Neural cell (in vitro differentiated cells): ENCODE measurements around the gene CNOT11. TPM values are rescaled to one million over a fixed set of nuclear protein-coding genes. Genes with fewer than 3 reads are reported as not detected.

Experiments
- H2AFZ ChIP-seq: fragments of 200-600, 300-800 bp; sonication (generic), shearing (Covaris generic); 2 replicates; pipeline ENCODE4 v1.6.0; 2014; ENCODE audit warnings: low read depth, mild to moderate bottlenecking, antibody characterized with exemption, low read length, moderate library complexity
- H3F3A ChIP-seq: fragments of 200-600 bp; shearing (Covaris generic); 2 replicates; pipeline ENCODE4 v1.6.1; 2016; ENCODE audit warnings: mild to moderate bottlenecking, moderate library complexity, mixed read lengths, antibody characterized with exemption, low read length; ENCODE audit not compliant: insufficient read depth, poor library complexity, severe bottlenecking
- H3K27ac ChIP-seq: fragments of 200-600, 300-800 bp; sonication (generic), shearing (Covaris generic); 2 replicates; pipeline ENCODE4 v1.5.1; 2014; ENCODE audit warnings: mild to moderate bottlenecking, low read length, moderate library complexity
- H3K27me3 ChIP-seq: fragments of 300-800, 200-600 bp; sonication (generic), shearing (Covaris generic); 2 replicates; pipeline ENCODE4 v1.6.0; 2014; ENCODE audit warnings: mild to moderate bottlenecking, low read depth, low read length, moderate library complexity; ENCODE audit not compliant: insufficient read depth
- H3K36me3 ChIP-seq: fragments of 300-800, 200-600 bp; sonication (generic), shearing (Covaris generic); 2 replicates; pipeline ENCODE4 v1.5.1; 2014; ENCODE audit warnings: mild to moderate bottlenecking, antibody characterized with exemption, low read length, moderate library complexity; ENCODE audit not compliant: insufficient read depth
- H3K4me2 ChIP-seq: fragments of 300-800, 200-600 bp; sonication (generic), shearing (Covaris generic); 2 replicates; pipeline ENCODE4 v1.6.0; 2014; ENCODE audit warnings: mild to moderate bottlenecking, low read length
- H3K4me3 ChIP-seq: fragments of 300-800, 200-600 bp; sonication (generic), shearing (Covaris generic); 2 replicates; pipeline ENCODE4 v1.5.1; 2014; ENCODE audit warnings: mild to moderate bottlenecking, low read length, moderate library complexity
- H3K79me2 ChIP-seq: fragments of 200-600 bp; shearing (Covaris generic); replicated peaks from 2 replicates; pipeline ENCODE4 v1.6.0; 2014; ENCODE audit warnings: mild to moderate bottlenecking, low read length, moderate library complexity; ENCODE audit not compliant: insufficient read depth
- H3K9ac ChIP-seq: fragments of 300-800, 200-600 bp; sonication (generic), shearing (Covaris generic); 2 replicates; pipeline ENCODE4 v1.6.1; 2016; ENCODE audit warnings: mild to moderate bottlenecking, low read length, mixed read lengths
- H3K9me2 ChIP-seq: fragments of 200-600 bp; shearing (Covaris generic); 2 replicates; pipeline ENCODE4 v1.6.1; 2016; ENCODE audit warnings: mild to moderate bottlenecking, low read length, mixed read lengths; ENCODE audit not compliant: insufficient read depth
- H3K9me3 ChIP-seq: fragments of 200-600, 300-800 bp; sonication (generic), shearing (Covaris generic); 2 replicates; pipeline ENCODE4 v1.6.1; 2016; ENCODE audit warnings: mild to moderate bottlenecking, mixed run types, low read length, moderate library complexity, mixed read lengths
- H4K20me1 ChIP-seq: fragments of 200-600 bp; shearing (Covaris generic); 2 replicates; pipeline ENCODE4 v1.6.1; 2016; ENCODE audit warnings: mild to moderate bottlenecking, mixed run types; ENCODE audit not compliant: insufficient read depth
- EP300 ChIP-seq: fragments of 450-650 bp; conservative IDR thresholded peaks from 2 replicates; pipeline ENCODE4 v1.6.1; 2014; ENCODE audit warnings: antibody characterized with exemption, mild to moderate bottlenecking, moderate library complexity; ENCODE audit not compliant: poor library complexity, severe bottlenecking
- EZH2 ChIP-seq: fragments of 200-600, 300-800 bp; shearing (Covaris generic), sonication (generic); IDR thresholded peaks from 2 replicates; pipeline ENCODE4 v1.6.1; 2014; ENCODE audit warnings: antibody characterized with exemption, low read length, borderline replicate concordance, mild to moderate bottlenecking; ENCODE audit not compliant: insufficient read depth, poor library complexity, severe bottlenecking
- MXI1 ChIP-seq: fragments of 450-650 bp; conservative IDR thresholded peaks from 2 replicates; pipeline ENCODE4 v1.6.1; 2014; ENCODE audit warnings: antibody characterized with exemption, mild to moderate bottlenecking; ENCODE audit not compliant: poor library complexity, severe bottlenecking
- POLR2AphosphoS5 ChIP-seq: IDR thresholded peaks from 2 replicates; pipeline ENCODE4 v1.6.1; 2012
- RAD21 ChIP-seq: fragments of 450-650 bp; conservative IDR thresholded peaks from 2 replicates; pipeline ENCODE4 v1.6.1; 2014; ENCODE audit warnings: antibody characterized with exemption, mild to moderate bottlenecking, moderate library complexity
- REST ChIP-seq: IDR thresholded peaks from 2 replicates; pipeline ENCODE4 v1.6.1; 2012; ENCODE audit warnings: borderline replicate concordance
- SMC3 ChIP-seq: fragments of 450-650 bp; conservative IDR thresholded peaks from 2 replicates; pipeline ENCODE4 v1.6.1; 2014; ENCODE audit warnings: antibody characterized with exemption, mild to moderate bottlenecking, moderate library complexity; ENCODE audit not compliant: poor library complexity
- TAF1 ChIP-seq: IDR thresholded peaks from 2 replicates; pipeline ENCODE4 v1.6.1; 2012; ENCODE audit warnings: low read depth
- polyA plus RNA-seq: library from polyadenylated mRNA; depleted of rRNA; stranded (reverse); fragments of >200 nt; gene quantifications from 2 replicates; pipeline ENCODE4 v1.2.3, GENCODE V29; 2014
- TF ChIP-seq, protein P1 (sequence below): fragments of 450-650 bp; IDR thresholded peaks from 2 replicates; pipeline ENCODE4 v1.5.1; 2014; ENCODE audit warnings: antibody characterized with exemption, mild to moderate bottlenecking, moderate library complexity; ENCODE audit not compliant: poor library complexity, severe bottlenecking

The CNOT11 gene
- polyA plus RNA-seq, 1 donor from 2014 or later = 35.2 TPM

GRCh38 chr2:101263377-101263800, 10.7 kb downstream of the CNOT11 start:
- Histone ChIP-seq H3K9me3 (no peaks in the 10 kb centered on the region), H3K9me2 (no peaks in the 10 kb centered on the region), H3F3A (no peaks in the 10 kb centered on the region), H3K4me3 (no peak overlapping the region), H3K9ac (no peak overlapping the region), H4K20me1 (no peaks in the 10 kb centered on the region), H3K4me2 (no peak overlapping the region), H3K79me2 (no peaks in the 10 kb centered on the region), H2AFZ (no peak overlapping the region), H3K27ac (no peak overlapping the region), H3K27me3 (no peaks in the 10 kb centered on the region), H3K36me3 (no peaks in the 10 kb centered on the region)
- TF ChIP-seq EZH2 (no peak), EP300 (no peak), REST (no peak), TAF1 (no peak)

- H3K4me2 ChIP-seq = no peak overlapping the region
- H3K9me3 ChIP-seq = no peaks in the 10 kb centered on the region
- no peaks in the 10 kb centered on the region for H3K27me3 ChIP-seq
- no peaks in the 10 kb centered on the region for H4K20me1 ChIP-seq
- H3K9me2 ChIP-seq = no peaks in the 10 kb centered on the region
- H3K79me2 ChIP-seq = no peaks in the 10 kb centered on the region
- no peak overlapping the region for H3K4me3 ChIP-seq
- no peaks in the 10 kb centered on the region for H3F3A ChIP-seq
- H2AFZ ChIP-seq = no peak overlapping the region
- TF ChIP-seq POLR2AphosphoS5 (no peak), REST (no peak), SMC3 (no peak), EP300 (no peak), EZH2 (no peak), MXI1 (no peak), RAD21 (no peak), TAF1 (no peak)
- TF ChIP-seq, protein P1, sequence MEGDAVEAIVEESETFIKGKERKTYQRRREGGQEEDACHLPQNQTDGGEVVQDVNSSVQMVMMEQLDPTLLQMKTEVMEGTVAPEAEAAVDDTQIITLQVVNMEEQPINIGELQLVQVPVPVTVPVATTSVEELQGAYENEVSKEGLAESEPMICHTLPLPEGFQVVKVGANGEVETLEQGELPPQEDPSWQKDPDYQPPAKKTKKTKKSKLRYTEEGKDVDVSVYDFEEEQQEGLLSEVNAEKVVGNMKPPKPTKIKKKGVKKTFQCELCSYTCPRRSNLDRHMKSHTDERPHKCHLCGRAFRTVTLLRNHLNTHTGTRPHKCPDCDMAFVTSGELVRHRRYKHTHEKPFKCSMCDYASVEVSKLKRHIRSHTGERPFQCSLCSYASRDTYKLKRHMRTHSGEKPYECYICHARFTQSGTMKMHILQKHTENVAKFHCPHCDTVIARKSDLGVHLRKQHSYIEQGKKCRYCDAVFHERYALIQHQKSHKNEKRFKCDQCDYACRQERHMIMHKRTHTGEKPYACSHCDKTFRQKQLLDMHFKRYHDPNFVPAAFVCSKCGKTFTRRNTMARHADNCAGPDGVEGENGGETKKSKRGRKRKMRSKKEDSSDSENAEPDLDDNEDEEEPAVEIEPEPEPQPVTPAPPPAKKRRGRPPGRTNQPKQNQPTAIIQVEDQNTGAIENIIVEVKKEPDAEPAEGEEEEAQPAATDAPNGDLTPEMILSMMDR = no peak
- H3K9ac ChIP-seq = no peak overlapping the region
- no peak overlapping the region for H3K27ac ChIP-seq
- H3K36me3 ChIP-seq = no peaks in the 10 kb centered on the region
Measured at GRCh38 chr2:101264360-101264939, 11.8 kb downstream of the CNOT11 start.
